Measurements from ENCODE around the gene DROSHA. TPM values are rescaled to one million over a fixed set of nuclear protein-coding genes. Genes with fewer than 3 reads are reported as not detected.

The DROSHA gene
- total RNA-seq, 1 donor, result 63.5 TPM

- H3K4me3 ChIP-seq (ENCODE audit: low read depth, low read length), result no peak overlapping the region
- no peak for TF ChIP-seq CTCF (IDR thresholded peaks at IDR 0.05; ENCODE audit: insufficient read depth, low read length)
- DNase-seq (ENCODE audit: low read depth), result no peak
These were observed 115.3 kb downstream of the DROSHA start for GRCh38 chr5:31416547-31416946.

GRCh38 chr5:31415960-31416359 lies 115.9 kb downstream of the DROSHA start:
- no peak overlapping the region for H3K4me3 ChIP-seq (ENCODE audit: low read depth, low read length)
- TF ChIP-seq CTCF (IDR thresholded peaks at IDR 0.05; ENCODE audit: insufficient read depth, low read length), result no peak
- DNase-seq (ENCODE audit: low read depth), result no peak

- peak; percentile 36 for DNase-seq (ENCODE audit: low read depth)
- TF ChIP-seq CTCF (IDR thresholded peaks at IDR 0.05; ENCODE audit: insufficient read depth, low read length), result no peak
- H3K4me3 ChIP-seq (ENCODE audit: low read depth, low read length), result no peak overlapping the region
These were observed 116.6 kb downstream of the DROSHA start for GRCh38 chr5:31415009-31415923.

GRCh38 chr5:31413030-31413812 lies 118.7 kb downstream of the DROSHA start:
- DNase-seq (ENCODE audit: low read depth), result no peak
- H3K4me3 ChIP-seq (ENCODE audit: low read depth, low read length), result no peak overlapping the region
- TF ChIP-seq CTCF (IDR thresholded peaks at IDR 0.05; ENCODE audit: insufficient read depth, low read length), result no peak

- peak; percentile 16 for DNase-seq (ENCODE audit: low read depth)
- H3K4me3 ChIP-seq (ENCODE audit: low read depth, low read length), result no peak overlapping the region
- TF ChIP-seq CTCF (IDR thresholded peaks at IDR 0.05; ENCODE audit: insufficient read depth, low read length), result no peak
These were observed 119.6 kb downstream of the DROSHA start for GRCh38 chr5:31412324-31412723.

- no peak overlapping the region for H3K4me3 ChIP-seq (ENCODE audit: low read depth, low read length)
- DNase-seq (ENCODE audit: low read depth), result no peak
- no peak for TF ChIP-seq CTCF (IDR thresholded peaks at IDR 0.05; ENCODE audit: insufficient read depth, low read length)
These were observed 121.8 kb downstream of the DROSHA start for GRCh38 chr5:31410089-31410488.

All from fibroblast of the aortic adventitia (primary cell).